ENCODE data around the gene HHAT.

HHAT gene

GRCh38 chr1:210629276-210629675 is 300.6 kb downstream of the HHAT start:
- Histone ChIP-seq H3K4me3 (ENCODE audit: low read length in 2 of 2) (no peak overlapping the region), H3K9me3 (replicated peaks in 1 of 2; ENCODE audit: control insufficient read depth in 2 of 2, insufficient read depth in 1 of 2, low read depth in 1 of 2, low read length in 2 of 2) (no peaks in the 10 kb centered on the region), H2BK5ac (ENCODE audit: low read length) (no peak overlapping the region), H3K4me2 (ENCODE audit: insufficient read depth, low read length, poor library complexity, severe bottlenecking) (no peak overlapping the region), H3K4ac (ENCODE audit: low read length) (no peak overlapping the region), H4K91ac (ENCODE audit: low read depth, low read length, poor library complexity) (no peak overlapping the region), H3K18ac (ENCODE audit: low read length) (no peak overlapping the region), H2AK5ac (ENCODE audit: low read depth, low read length) (no peak overlapping the region), H3K27ac (replicated peaks; ENCODE audit: low read length) (no peak overlapping the region), H3K36me3 (replicated peaks in 1 of 2; ENCODE audit: control insufficient read depth in 2 of 2, insufficient read depth in 2 of 2, low read length in 2 of 2) (no peaks in the 10 kb centered on the region), H3K14ac (ENCODE audit: low read length) (no peak overlapping the region), H3K79me1 (ENCODE audit: low read depth, low read length) (no peaks in the 10 kb centered on the region), H3K23ac (ENCODE audit: low read depth, low read length, poor library complexity) (no peak overlapping the region), H2AFZ (ENCODE audit: low read length) (no peak overlapping the region), H4K8ac (ENCODE audit: low read depth, low read length) (no peak overlapping the region), H3K9ac (ENCODE audit: low read depth, low read length, poor library complexity) (no peak overlapping the region), H3K4me1 (ENCODE audit: control insufficient read depth in 2 of 2, insufficient read depth in 1 of 2, low read depth in 1 of 2, low read length in 2 of 2) (peaks cover 5 to 8% of the 10 kb centered on the region in 2 donors), H2BK12ac (ENCODE audit: low read length) (no peak overlapping the region), H2BK15ac (ENCODE audit: low read length) (no peak overlapping the region), H2BK120ac (ENCODE audit: low read depth, low read length) (no peak overlapping the region), H3K27me3 (ENCODE audit: control insufficient read depth in 3 of 3, insufficient read depth in 3 of 3, low read depth in 1 of 3, low read length in 3 of 3) (no peaks in the 10 kb centered on the region)
- DNase-seq (ENCODE audit: low spot score), result no peak
- WGBS, 2 donors (ENCODE audit: extremely low coverage in 2 of 2, insufficient read length in 2 of 2, insufficient replicate concordance in 1 of 2), result no CpG with 5 or more reads among the region's 2 CpGs

- Histone ChIP-seq H3K79me1 (ENCODE audit: low read depth, low read length) (no peaks in the 10 kb centered on the region), H3K4me1 (ENCODE audit: control insufficient read depth in 2 of 2, insufficient read depth in 1 of 2, low read depth in 1 of 2, low read length in 2 of 2) (peaks cover 5 to 9% of the 10 kb centered on the region in 2 donors), H3K27ac (replicated peaks; ENCODE audit: low read length) (no peak overlapping the region), H3K4ac (ENCODE audit: low read length) (no peak overlapping the region), H3K9me3 (replicated peaks in 1 of 2; ENCODE audit: control insufficient read depth in 2 of 2, insufficient read depth in 1 of 2, low read depth in 1 of 2, low read length in 2 of 2) (no peaks in the 10 kb centered on the region), H3K4me2 (ENCODE audit: insufficient read depth, low read length, poor library complexity, severe bottlenecking) (no peak overlapping the region), H3K18ac (ENCODE audit: low read length) (no peak overlapping the region), H3K23ac (ENCODE audit: low read depth, low read length, poor library complexity) (no peak overlapping the region), H4K8ac (ENCODE audit: low read depth, low read length) (no peak overlapping the region), H2BK15ac (ENCODE audit: low read length) (no peak overlapping the region), H2BK120ac (ENCODE audit: low read depth, low read length) (no peak overlapping the region), H2BK5ac (ENCODE audit: low read length) (no peak overlapping the region), H3K9ac (ENCODE audit: low read depth, low read length, poor library complexity) (no peak overlapping the region), H3K36me3 (replicated peaks in 1 of 2; ENCODE audit: control insufficient read depth in 2 of 2, insufficient read depth in 2 of 2, low read length in 2 of 2) (no peaks in the 10 kb centered on the region), H4K91ac (ENCODE audit: low read depth, low read length, poor library complexity) (no peak overlapping the region), H3K14ac (ENCODE audit: low read length) (no peak overlapping the region), H2AFZ (ENCODE audit: low read length) (no peak overlapping the region), H2AK5ac (ENCODE audit: low read depth, low read length) (no peak overlapping the region), H3K4me3 (ENCODE audit: low read length in 2 of 2) (no peak overlapping the region), H2BK12ac (ENCODE audit: low read length) (no peak overlapping the region), H3K27me3 (ENCODE audit: control insufficient read depth in 3 of 3, insufficient read depth in 3 of 3, low read depth in 1 of 3, low read length in 3 of 3) (no peaks in the 10 kb centered on the region)
- no CpG with 5 or more reads among the region's 3 CpGs for WGBS, 2 donors (ENCODE audit: extremely low coverage in 2 of 2, insufficient read length in 2 of 2, insufficient replicate concordance in 1 of 2)
- no peak for DNase-seq (ENCODE audit: low spot score)
These were observed 302.7 kb downstream of the HHAT start for GRCh38 chr1:210631399-210631798.

DNA sequence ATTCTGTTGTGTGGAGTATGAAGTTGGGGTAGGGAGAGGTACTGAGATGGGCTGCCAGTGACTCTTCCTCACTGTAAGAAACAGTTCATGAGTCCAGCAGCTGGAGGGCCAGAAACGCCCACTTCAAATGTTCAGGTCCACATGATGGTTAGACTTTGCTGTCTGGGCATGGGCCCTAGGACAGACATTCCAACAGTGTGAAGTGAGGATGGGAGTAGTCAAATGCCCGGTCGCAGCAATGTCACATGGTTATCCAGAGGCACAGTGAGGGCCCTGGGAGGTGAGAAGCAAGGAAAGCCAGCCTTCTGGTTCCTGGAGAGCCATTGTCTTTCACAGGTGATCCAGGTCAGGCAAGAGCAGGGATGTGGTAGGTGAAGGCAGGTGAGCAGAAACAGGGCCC is 304.4 kb downstream of the HHAT start:
- Histone ChIP-seq H2AFZ (ENCODE audit: low read length) (no peak overlapping the region), H3K18ac (ENCODE audit: low read length) (peak overlapping the region; percentile 15), H4K8ac (ENCODE audit: low read depth, low read length) (no peak overlapping the region), H3K9me3 (replicated peaks in 1 of 2; ENCODE audit: control insufficient read depth in 2 of 2, insufficient read depth in 1 of 2, low read depth in 1 of 2, low read length in 2 of 2) (no peaks in the 10 kb centered on the region), H2BK15ac (ENCODE audit: low read length) (no peak overlapping the region), H2BK120ac (ENCODE audit: low read depth, low read length) (no peak overlapping the region), H3K4me2 (ENCODE audit: insufficient read depth, low read length, poor library complexity, severe bottlenecking) (no peak overlapping the region), H2BK5ac (ENCODE audit: low read length) (no peak overlapping the region), H3K4me3 (ENCODE audit: low read length in 2 of 2) (no peak overlapping the region), H3K27me3 (ENCODE audit: control insufficient read depth in 3 of 3, insufficient read depth in 3 of 3, low read depth in 1 of 3, low read length in 3 of 3) (no peaks in the 10 kb centered on the region), H3K14ac (ENCODE audit: low read length) (no peak overlapping the region), H2AK5ac (ENCODE audit: low read depth, low read length) (peak overlapping the region; percentile 54), H3K23ac (ENCODE audit: low read depth, low read length, poor library complexity) (peak overlapping the region; percentile 21), H3K36me3 (replicated peaks in 1 of 2; ENCODE audit: control insufficient read depth in 2 of 2, insufficient read depth in 2 of 2, low read length in 2 of 2) (no peaks in the 10 kb centered on the region), H2BK12ac (ENCODE audit: low read length) (no peak overlapping the region), H3K79me1 (ENCODE audit: low read depth, low read length) (no peaks in the 10 kb centered on the region), H3K4me1 (ENCODE audit: control insufficient read depth in 2 of 2, insufficient read depth in 1 of 2, low read depth in 1 of 2, low read length in 2 of 2) (peaks cover 5 to 9% of the 10 kb centered on the region in 2 donors), H3K4ac (ENCODE audit: low read length) (no peak overlapping the region), H3K27ac (replicated peaks; ENCODE audit: low read length) (no peak overlapping the region), H3K9ac (ENCODE audit: low read depth, low read length, poor library complexity) (no peak overlapping the region), H4K91ac (ENCODE audit: low read depth, low read length, poor library complexity) (no peak overlapping the region)
- WGBS, 2 donors (ENCODE audit: extremely low coverage in 2 of 2, insufficient read length in 2 of 2, insufficient replicate concordance in 1 of 2), result no CpG with 5 or more reads among the region's 3 CpGs
- no peak for DNase-seq (ENCODE audit: low spot score)

DNA sequence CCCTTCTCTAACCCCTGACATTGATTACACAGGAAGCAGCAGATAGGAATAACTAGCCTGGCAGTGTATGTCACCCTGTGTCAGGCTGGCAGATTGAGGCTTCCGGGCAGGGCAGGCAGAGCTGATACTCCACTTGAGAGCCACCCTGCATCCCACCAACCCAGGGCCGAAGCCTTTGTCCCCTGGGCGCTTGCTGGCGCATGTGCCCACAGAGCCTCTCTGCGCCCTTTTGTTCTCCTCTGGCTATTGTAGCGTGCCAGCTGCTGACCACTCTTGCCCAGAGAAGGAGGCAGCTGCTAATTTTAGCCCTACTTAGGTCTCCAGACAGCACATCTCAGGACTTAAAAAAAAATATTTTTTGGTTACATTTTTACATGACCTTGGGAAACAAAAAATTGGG is 304.9 kb downstream of the HHAT start:
- no CpG with 5 or more reads among the region's 6 CpGs for WGBS, 2 donors (ENCODE audit: extremely low coverage in 2 of 2, insufficient read length in 2 of 2, insufficient replicate concordance in 1 of 2)
- H3K79me1 ChIP-seq (ENCODE audit: low read depth, low read length), result no peaks in the 10 kb centered on the region
- H2BK120ac ChIP-seq (ENCODE audit: low read depth, low read length), result no peak overlapping the region
- no peak overlapping the region for H3K27ac ChIP-seq (replicated peaks; ENCODE audit: low read length)
- H4K91ac ChIP-seq (ENCODE audit: low read depth, low read length, poor library complexity), result no peak overlapping the region
- H3K36me3 ChIP-seq (replicated peaks in 1 of 2; ENCODE audit: control insufficient read depth in 2 of 2, insufficient read depth in 2 of 2, low read length in 2 of 2), result no peaks in the 10 kb centered on the region
- no peak overlapping the region for H2BK12ac ChIP-seq (ENCODE audit: low read length)
- no peak overlapping the region for H2AK5ac ChIP-seq (ENCODE audit: low read depth, low read length)
- peaks cover 5 to 9% of the 10 kb centered on the region in 2 donors for H3K4me1 ChIP-seq (ENCODE audit: control insufficient read depth in 2 of 2, insufficient read depth in 1 of 2, low read depth in 1 of 2, low read length in 2 of 2)
- H4K8ac ChIP-seq (ENCODE audit: low read depth, low read length), result no peak overlapping the region
- no peak overlapping the region for H2BK5ac ChIP-seq (ENCODE audit: low read length)
- no peak overlapping the region for H3K4me2 ChIP-seq (ENCODE audit: insufficient read depth, low read length, poor library complexity, severe bottlenecking)
- H3K14ac ChIP-seq (ENCODE audit: low read length), result no peak overlapping the region
- H3K23ac ChIP-seq (ENCODE audit: low read depth, low read length, poor library complexity), result no peak overlapping the region
- no peak overlapping the region for H3K9ac ChIP-seq (ENCODE audit: low read depth, low read length, poor library complexity)
- no peaks in the 10 kb centered on the region for H3K9me3 ChIP-seq (replicated peaks in 1 of 2; ENCODE audit: control insufficient read depth in 2 of 2, insufficient read depth in 1 of 2, low read depth in 1 of 2, low read length in 2 of 2)
- H3K18ac ChIP-seq (ENCODE audit: low read length), result no peak overlapping the region
- H3K4me3 ChIP-seq (ENCODE audit: low read length in 2 of 2), result no peak overlapping the region
- H3K27me3 ChIP-seq (ENCODE audit: control insufficient read depth in 3 of 3, insufficient read depth in 3 of 3, low read depth in 1 of 3, low read length in 3 of 3), result no peaks in the 10 kb centered on the region
- no peak for DNase-seq (ENCODE audit: low spot score)
- no peak overlapping the region for H2BK15ac ChIP-seq (ENCODE audit: low read length)
- H3K4ac ChIP-seq (ENCODE audit: low read length), result no peak overlapping the region
- H2AFZ ChIP-seq (ENCODE audit: low read length), result no peak overlapping the region
